A549 (cell line): Measurements from ENCODE around the gene DACH1. TPM values are rescaled to one million over a fixed set of nuclear protein-coding genes. Genes with fewer than 3 reads are reported as not detected.

Experiments
- ATAC-seq, 2 experiments: fragments of 200-7000 bp in 1 of 2; fragments of >200 bp in 1 of 2; cut with Nextera tagmentation in 1 of 2; cut with Tn5 transposase in 1 of 2; 3 replicates each; pipeline versions ENCODE4 v1.8.0 to v1.9.1; 2018 to 2020; ENCODE audit warnings: mild to moderate bottlenecking in 1 of 2, moderate library complexity in 1 of 2
- CTCF ChIA-PET: fragments of 300-600 bp; sonication (Branson Sonifier 250); formaldehyde crosslinking; extraction: SDS; loops from one replicate; lab custom pipeline; 2021; ENCODE audit warnings: antibody characterized with exemption, inconsistent platforms; lab: Yijun Ruan, JAX
- POLR2A ChIA-PET: fragments of 350-600 bp; formaldehyde crosslinking; extraction: SDS; loops from one replicate; lab custom pipeline; 2021; ENCODE audit warnings: antibody characterized with exemption, inconsistent platforms; lab: Yijun Ruan, JAX
- DNase-seq, 2 experiments: peaks; one replicate each; pipeline versions ENCODE4 v3.0.0 to v3.0.0-alpha.2; 2011 to 2016; ENCODE audit warnings: low read depth in 1 of 2, low spot score in 1 of 2
- FAIRE-seq: peaks from 2 replicates; lab custom pipeline; 2011; peaks lifted over from hg19 to GRCh38; lab: Jason Lieb, UNC
- H3K27ac ChIP-seq, 2 experiments: fragments of >200 bp; sonication (Bioruptor Twin); formaldehyde crosslinking; 3 replicates each; pipeline ENCODE4 v1.5.1; 2016 to 2017
- H3K4me1 ChIP-seq: fragments of >200 bp; sonication (Bioruptor Twin); formaldehyde crosslinking; 3 replicates; pipeline ENCODE4 v1.6.1; 2016
- H3K4me2 ChIP-seq: fragments of >200 bp; sonication (Bioruptor Twin); formaldehyde crosslinking; 3 replicates; pipeline ENCODE4 v1.6.1; 2016
- H3K4me3 ChIP-seq: fragments of >200 bp; sonication (Bioruptor Twin); formaldehyde crosslinking; 3 replicates; pipeline ENCODE4 v1.5.1; 2016
- H3K9me3 ChIP-seq: fragments of >200 bp; sonication (Bioruptor Twin); formaldehyde crosslinking; 3 replicates; pipeline ENCODE4 v1.6.1; 2016
- ATOH8 ChIP-seq: fragments of 250-450 bp; sonication (Bioruptor Pico); IDR thresholded peaks from 2 replicates; pipeline ENCODE4 v1.5.0; 2020; ENCODE audit warnings: low read depth, mild to moderate bottlenecking, moderate library complexity
- CBX8 ChIP-seq: fragments of 200-600 bp; sonication (generic); IDR thresholded peaks from 2 replicates; pipeline ENCODE4 v1.6.1; 2016
- CHD2 ChIP-seq: fragments of 150-350 bp; IDR thresholded peaks from 2 replicates; pipeline ENCODE4 v1.6.1; 2014; ENCODE audit warnings: low read length; ENCODE audit not compliant: partially characterized antibody
- EHF ChIP-seq: fragments of 250-450 bp; sonication (Bioruptor Pico); IDR thresholded peaks from 2 replicates; pipeline ENCODE4 v1.5.0; 2020; ENCODE audit warnings: mild to moderate bottlenecking
- ELK1 ChIP-seq: fragments of 150-350 bp; IDR thresholded peaks from 2 replicates; pipeline ENCODE4 v1.6.1; 2014; ENCODE audit warnings: low read depth, mild to moderate bottlenecking, low read length
- ESRRA ChIP-seq: fragments of 150-350 bp; IDR thresholded peaks from 2 replicates; pipeline ENCODE4 v1.6.1; 2014; ENCODE audit warnings: mild to moderate bottlenecking, low read length, borderline replicate concordance
- FOSB ChIP-seq: fragments of 250-450 bp; sonication (Bioruptor Pico); IDR thresholded peaks from 2 replicates; pipeline ENCODE4 v1.5.0; 2020; ENCODE audit warnings: mild to moderate bottlenecking, moderate library complexity
- FOSL2 ChIP-seq, 2 experiments: fragments of 450-650 bp in 1 of 2; fragments of >200 bp in 1 of 2; sonication (Bioruptor Twin) in 1 of 2; formaldehyde crosslinking; IDR thresholded peaks; 2 replicates each; pipeline versions ENCODE4 v1.5.0 to v1.6.1; 2016 to 2020; ENCODE audit warnings: mild to moderate bottlenecking in 1 of 2, moderate library complexity in 1 of 2
- FOXS1 ChIP-seq: fragments of 250-450 bp; sonication (Bioruptor Pico); IDR thresholded peaks from 2 replicates; pipeline ENCODE4 v1.5.0; 2020; ENCODE audit warnings: mild to moderate bottlenecking, moderate library complexity
- GATA3 ChIP-seq: IDR thresholded peaks from 2 replicates; pipeline ENCODE4 v1.6.1; 2012; ENCODE audit warnings: borderline replicate concordance
- HEYL ChIP-seq: fragments of 250-450 bp; sonication (Bioruptor Pico); IDR thresholded peaks from 2 replicates; pipeline ENCODE4 v1.8.0; 2021; ENCODE audit warnings: mild to moderate bottlenecking, moderate library complexity
- HOXB5 ChIP-seq: fragments of 250-450 bp; sonication (Bioruptor Pico); IDR thresholded peaks from 2 replicates; pipeline ENCODE4 v1.5.0; 2020; ENCODE audit warnings: mild to moderate bottlenecking, moderate library complexity
- JUNB ChIP-seq: fragments of >200 bp; sonication (Bioruptor Twin); formaldehyde crosslinking; IDR thresholded peaks from 2 replicates; pipeline ENCODE4 v1.6.1; 2016
- KDM1A ChIP-seq: fragments of 200-600 bp; sonication (generic); IDR thresholded peaks from 2 replicates; pipeline ENCODE4 v1.6.1; 2016; ENCODE audit warnings: low read depth, mild to moderate bottlenecking
- NFE2L2 ChIP-seq: fragments of 150-350 bp; conservative IDR thresholded peaks from 2 replicates; pipeline ENCODE4 v1.6.1; 2014; ENCODE audit warnings: low read length
- PHF8 ChIP-seq: fragments of 200-600 bp; sonication (generic); IDR thresholded peaks from 2 replicates; pipeline ENCODE4 v1.6.1; 2016; ENCODE audit warnings: low read depth, mild to moderate bottlenecking, antibody characterized with exemption, moderate library complexity, borderline replicate concordance
- POLR2AphosphoS2 ChIP-seq: conservative IDR thresholded peaks from 2 replicates; pipeline ENCODE4 v1.6.1; 2012; ENCODE audit warnings: low read length, improper control_type of control experiment, inconsistent platforms
- RAD21 ChIP-seq, 2 experiments: fragments of >200 bp in 1 of 2; sonication (Bioruptor Twin) in 1 of 2; formaldehyde crosslinking in 1 of 2; IDR thresholded peaks in 1 of 2; conservative IDR thresholded peaks in 1 of 2; 2 replicates in 1 of 2; 3 replicates in 1 of 2; pipeline ENCODE4 v1.6.1; 2012 to 2018; ENCODE audit warnings: inconsistent platforms in 1 of 2
- RARB ChIP-seq: fragments of 250-450 bp; sonication (Bioruptor Pico); IDR thresholded peaks from 2 replicates; pipeline ENCODE4 v1.8.0; 2021; ENCODE audit warnings: mild to moderate bottlenecking, moderate library complexity
- RCOR1 ChIP-seq: fragments of 150-350 bp; IDR thresholded peaks from 2 replicates; pipeline ENCODE4 v1.6.1; 2014; ENCODE audit warnings: antibody characterized with exemption, low read length, low read depth
- RNF2 ChIP-seq: fragments of 200-600 bp; sonication (generic); IDR thresholded peaks from 2 replicates; pipeline ENCODE4 v1.6.1; 2016; ENCODE audit warnings: low read depth, mild to moderate bottlenecking, antibody characterized with exemption, moderate library complexity, borderline replicate concordance
- TP53 ChIP-seq: fragments of 250-450 bp; sonication (Bioruptor Pico); IDR thresholded peaks from 2 replicates; pipeline ENCODE4 v1.5.0; 2021; ENCODE audit warnings: mild to moderate bottlenecking, moderate library complexity
- USF2 ChIP-seq: fragments of 450-650 bp; IDR thresholded peaks from 2 replicates; pipeline ENCODE4 v1.6.1; 2014; ENCODE audit warnings: antibody characterized with exemption
- ZC3H11A ChIP-seq: fragments of 450-650 bp; IDR thresholded peaks from 2 replicates; pipeline ENCODE4 v1.6.1; 2014; ENCODE audit warnings: antibody characterized with exemption, mild to moderate bottlenecking
- ZNF302 ChIP-seq: fragments of 250-450 bp; sonication (Bioruptor Pico); IDR thresholded peaks from 2 replicates; pipeline ENCODE4 v1.9.0; 2021; ENCODE audit warnings: inconsistent platforms, mild to moderate bottlenecking, moderate library complexity
- WGBS: methylation state at CpG from one replicate; pipeline ENCODE4 v1.1.6; 2017; ENCODE audit errors: missing lambda C conversion rate; 5-methylcytosine and 5-hydroxymethylcytosine counted together
- polyA plus RNA-seq, 4 experiments: library from polyadenylated mRNA; depleted of rRNA in 3 of 4; stranded (reverse); fragments of >200 nt; fragmentation: RNase III in 1 of 4; extraction: RNeasy Plus Mini Kit Qiagen cat#74134 plus additional on column Dnase treatment in 1 of 4; gene quantifications; 2 replicates in 3 of 4; 3 replicates in 1 of 4; pipeline ENCODE4 v1.2.3, GENCODE V29; 2011 to 2017

The DACH1 gene
- polyA plus RNA-seq, 2 of the 4 experiments (the other 2 are of a cell fraction): not detected

GRCh38 chr13:71629167-71629566 is 237.8 kb downstream of the DACH1 start:
- no peak for ATAC-seq
- Histone ChIP-seq H3K9me3 (no peaks in the 10 kb centered on the region), H3K4me3 (no peak overlapping the region), H3K4me2 (no peak overlapping the region), H3K4me1 (no peaks in the 10 kb centered on the region), H3K27ac (no peak overlapping the region)
- TF ChIP-seq PHF8: no peak
- no peak for TF ChIP-seq KDM1A
- no peak for TF ChIP-seq FOXS1 (CRISPR knock-in tag)
- TF ChIP-seq GATA3: no peak
- TF ChIP-seq CBX8: no peak
- no peak for TF ChIP-seq POLR2AphosphoS2
- TF ChIP-seq FOSB (CRISPR knock-in tag): no peak
- ChIA-PET CTCF (no interaction called here), POLR2A (no interaction called here)
- DNase-seq: no peak
- FAIRE-seq: no peak
- 13% methylated on average over 3 of the region's 3 CpGs for WGBS

- H3K4me2 ChIP-seq: no peak overlapping the region
- FAIRE-seq: no peak
- CTCF ChIA-PET: no interaction called here
- ATAC-seq: no peak
- no peak overlapping the region for H3K27ac ChIP-seq
- H3K4me1 ChIP-seq: no peaks in the 10 kb centered on the region
- no peak for DNase-seq
- no peak for TF ChIP-seq TP53 (CRISPR knock-in tag)
- TF ChIP-seq KDM1A: no peak
- TF ChIP-seq NFE2L2: no peak
- no peak for TF ChIP-seq RCOR1
- no peak for TF ChIP-seq ZC3H11A
- TF ChIP-seq GATA3: no peak
- no peak for TF ChIP-seq RAD21 (conservative IDR thresholded peaks at IDR 0.05 in 1 of 2, IDR thresholded peaks at IDR 0.05 in 1 of 2)
- no peak for TF ChIP-seq EHF (CRISPR knock-in tag)
- no peak for TF ChIP-seq FOSB (CRISPR knock-in tag)
- no peak for TF ChIP-seq HEYL (CRISPR knock-in tag)
- TF ChIP-seq HOXB5: no peak
- TF ChIP-seq RNF2: no peak
- no peak for TF ChIP-seq CHD2
- TF ChIP-seq JUNB: no peak
- WGBS: 42% methylated on average over 4 of the region's 4 CpGs
- H3K4me3 ChIP-seq: no peak overlapping the region
- no peaks in the 10 kb centered on the region for H3K9me3 ChIP-seq
- POLR2A ChIA-PET: no interaction called here
Observed at GRCh38 chr13:71626421-71627117, 240.4 kb downstream of the DACH1 start.

- TF ChIP-seq RAD21 (conservative IDR thresholded peaks at IDR 0.05 in 1 of 2, IDR thresholded peaks at IDR 0.05 in 1 of 2) (no peak), ZNF302 (no peak), ESRRA (no peak), ATOH8 (no peak), ELK1 (no peak), ZC3H11A (no peak), TP53 (CRISPR knock-in tag) (no peak), RARB (CRISPR knock-in tag) (no peak), FOSB (CRISPR knock-in tag) (no peak), FOSL2 (IDR thresholded peaks at IDR 0.05) (no peak), FOSL2 (CRISPR knock-in tag; IDR thresholded peaks at IDR 0.05) (no peak), JUNB (no peak), USF2 (no peak)
- ATAC-seq (no peak), DNase-seq (no peak), FAIRE-seq (no peak)
- no peaks in the 10 kb centered on the region for H3K4me1 ChIP-seq
- ChIA-PET CTCF (no interaction called here), POLR2A (no interaction called here)
- H3K4me2 ChIP-seq: no peak overlapping the region
- H3K27ac ChIP-seq: no peak overlapping the region
- H3K4me3 ChIP-seq: no peak overlapping the region
- H3K9me3 ChIP-seq: no peaks in the 10 kb centered on the region
Observed at GRCh38 chr13:71625694-71626093, 241.3 kb downstream of the DACH1 start.
